Erythroblast (primary cell): ENCODE data around the gene SLCO2A1.

Source experiments
- GATA1 ChIP-seq: IDR thresholded peaks from 2 replicates; pipeline ENCODE4 v1.6.1; 2011; ENCODE audit warnings: low read depth, mild to moderate bottlenecking, control low read depth, low read length, moderate library complexity
- POLR2A ChIP-seq: IDR thresholded peaks from 2 replicates; pipeline ENCODE4 v1.6.1; 2011; ENCODE audit warnings: mild to moderate bottlenecking, low read length

- TF ChIP-seq POLR2A (no peak), GATA1 (no peak)
These were observed 73.4 kb downstream of the SLCO2A1 start for GRCh38 chr3:133956353-133956752.
